Stimulated activated CD4-positive, alpha-beta T cell treated with anti-CD3 and anti-CD28 coated beads, Interleukin-1b, Interleukin-23, amount 100 ng/mL, for 4 hours (primary cell): ENCODE measurements around the gene EVPLL.
"Not testable (repeated sequence)": the region's sequence is repeated elsewhere in the genome, so short reads cannot be mapped to it uniquely, and the experiment has no call there.

Experiments
- DNase-seq, 2 donors: peaks; one replicate each; pipeline ENCODE4 v3.0.0-alpha.2; 2020; ENCODE audit warnings: low read depth in 2 of 2

Gene EVPLL

GRCh38 chr17:18377437-18378204 is at the start of gene EVPLL:
EVPLL (plus strand) TSS chr17:18377778; CDS start chr17:18380938, 3,160 bp downstream.
- DNase-seq: no peak

- no peak for DNase-seq
Measured at GRCh38 chr17:18328643-18329204, 48.9 kb upstream of the EVPLL start.

DNA sequence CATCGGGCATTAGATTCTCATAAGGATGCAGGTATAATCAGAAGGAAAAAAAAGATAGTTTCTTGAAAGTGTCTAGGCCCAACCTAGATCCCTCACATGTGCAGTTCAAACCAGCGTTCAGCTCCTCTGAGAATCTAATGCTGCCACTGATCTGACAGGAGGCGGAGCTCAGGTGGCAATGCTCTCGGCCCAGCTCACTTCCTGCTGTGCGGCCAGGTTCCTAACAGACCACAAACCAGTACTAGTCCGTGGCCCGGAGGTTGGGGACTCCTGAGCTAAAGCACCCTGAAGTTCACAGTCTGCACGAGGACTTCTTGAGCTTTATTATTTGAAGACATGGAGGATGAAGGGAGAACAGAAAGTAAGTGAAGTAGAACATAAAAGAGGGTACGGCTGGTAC is 45.7 kb upstream of the EVPLL start:
- no peak for DNase-seq

- no peak for DNase-seq
Measured at GRCh38 chr17:18332909-18333489, 44.6 kb upstream of the EVPLL start.

- not testable (repeated sequence) for DNase-seq
Measured at GRCh38 chr17:18338158-18338557, 39.4 kb upstream of the EVPLL start.

DNA sequence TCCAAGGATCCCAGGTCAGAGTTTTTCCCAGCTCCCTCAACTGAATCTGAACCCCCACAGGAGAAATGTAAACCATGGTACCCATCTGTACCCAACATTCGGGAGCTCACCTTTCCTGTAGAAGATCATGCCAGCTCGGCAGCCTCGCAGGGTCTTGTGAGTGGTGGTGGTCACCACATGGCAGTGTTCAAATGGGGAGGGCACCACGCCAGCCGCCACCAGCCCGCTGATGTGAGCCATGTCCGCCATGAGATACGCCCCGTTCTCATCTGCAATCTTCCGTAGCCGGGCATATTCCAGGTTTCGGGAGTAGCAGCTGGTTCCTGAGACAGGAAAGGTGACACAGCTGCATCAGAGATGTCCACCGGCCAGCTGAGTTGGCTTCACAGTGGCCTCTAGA is 37.6 kb upstream of the EVPLL start:
- DNase-seq: no peak

DNA sequence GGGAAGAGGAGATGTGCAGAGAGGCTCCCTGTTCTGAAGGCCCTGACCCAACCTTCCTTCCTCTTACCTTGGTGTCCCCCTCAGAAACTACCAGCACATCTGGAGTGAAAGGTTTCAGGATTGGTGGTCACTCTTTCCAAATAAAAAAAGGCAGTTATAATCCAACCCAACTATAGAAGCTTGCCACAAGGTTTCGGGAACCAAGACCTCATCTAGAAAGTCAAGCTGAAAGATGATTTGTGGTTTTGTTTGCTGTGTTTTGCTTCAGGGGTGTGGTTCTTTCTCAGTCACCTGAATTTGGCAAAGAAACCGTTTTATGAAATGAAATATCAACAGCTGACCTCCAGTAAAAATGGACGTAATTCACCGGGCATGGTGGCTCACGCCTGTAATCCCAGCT is 33.6 kb upstream of the EVPLL start:
- DNase-seq: no peak

DNA sequence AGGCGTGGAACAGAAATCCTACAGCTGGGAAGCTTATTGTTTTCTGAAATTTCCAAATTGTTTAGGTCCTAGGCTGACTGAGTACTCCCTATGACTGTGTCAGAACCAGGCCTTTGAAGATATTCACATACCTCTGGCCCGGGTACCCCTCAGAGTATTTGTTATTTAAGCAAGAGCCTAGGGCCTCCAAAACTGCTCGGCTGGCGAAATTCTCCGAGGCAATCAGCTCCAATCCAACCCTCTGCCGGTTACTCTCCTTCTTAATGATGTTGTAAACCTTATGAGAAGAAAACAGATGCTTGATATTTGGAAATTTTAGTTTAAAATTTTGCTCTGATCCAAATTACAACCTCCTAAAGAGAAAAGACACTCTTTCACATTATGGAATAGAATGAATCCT is 24.0 kb upstream of the EVPLL start:
- no peak for DNase-seq

DNA sequence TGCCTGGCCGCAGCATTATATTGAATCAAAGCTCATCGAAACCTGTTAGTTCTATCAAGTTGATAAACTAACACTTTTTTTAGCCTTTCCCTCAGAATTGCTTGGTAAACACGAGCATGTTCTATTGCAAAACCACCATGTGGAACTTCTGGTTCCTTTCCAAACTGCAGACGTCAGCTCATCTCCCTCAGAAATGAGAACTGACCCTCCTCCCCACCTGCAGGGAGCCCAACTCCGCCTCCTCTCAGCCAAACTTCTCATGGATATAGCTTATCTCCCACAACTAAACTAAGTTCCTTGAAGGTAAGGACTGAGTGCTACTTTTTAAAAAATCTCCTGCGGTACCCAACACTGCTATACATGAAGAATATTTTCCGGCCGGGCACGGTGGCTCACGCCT is 21.0 kb upstream of the EVPLL start:
- DNase-seq: no peak

GRCh38 chr17:18360518-18360917 is 17.1 kb upstream of the EVPLL start:
- no peak for DNase-seq

- DNase-seq: no peak
Measured at GRCh38 chr17:18361837-18362697, 15.5 kb upstream of the EVPLL start.

- DNase-seq: no peak
Measured at GRCh38 chr17:18362698-18363100, 14.9 kb upstream of the EVPLL start.

GRCh38 chr17:18363101-18364049 is 14.2 kb upstream of the EVPLL start, which contains the start of gene SHMT1:
SHMT1 (minus strand) TSS chr17:18363550; CDS start chr17:18355981, 7,569 bp downstream.
- peak; percentile 82 to 89 for DNase-seq

GRCh38 chr17:18364166-18364565 is 13.4 kb upstream of the EVPLL start:
- no peak for DNase-seq

DNA sequence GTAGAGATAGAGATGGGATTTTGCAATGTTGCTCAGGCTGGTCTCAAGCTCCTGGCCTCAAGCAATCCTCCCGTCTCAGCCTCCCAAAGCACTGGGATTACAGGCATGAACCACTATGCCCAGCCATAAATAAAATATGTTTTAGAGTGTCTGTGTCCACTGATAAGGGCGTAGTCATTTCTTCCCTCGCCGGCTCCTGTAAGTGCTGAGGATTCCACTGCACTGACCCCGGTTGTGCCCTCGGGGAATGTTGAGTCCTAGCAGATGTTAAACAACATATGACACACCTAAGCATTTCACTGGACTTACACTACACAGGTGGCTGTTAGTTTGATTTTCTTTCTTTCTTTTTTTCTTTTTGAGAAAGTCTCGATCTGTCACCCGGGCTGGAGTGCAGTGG is 8.6 kb upstream of the EVPLL start:
- no peak for DNase-seq

- no peak for DNase-seq
Measured at GRCh38 chr17:18370761-18371160, 6.8 kb upstream of the EVPLL start.

GRCh38 chr17:18371455-18371854 is 6.1 kb upstream of the EVPLL start:
- DNase-seq: no peak

GRCh38 chr17:18373181-18373580 is 4.4 kb upstream of the EVPLL start:
- DNase-seq: not testable (repeated sequence)

DNA sequence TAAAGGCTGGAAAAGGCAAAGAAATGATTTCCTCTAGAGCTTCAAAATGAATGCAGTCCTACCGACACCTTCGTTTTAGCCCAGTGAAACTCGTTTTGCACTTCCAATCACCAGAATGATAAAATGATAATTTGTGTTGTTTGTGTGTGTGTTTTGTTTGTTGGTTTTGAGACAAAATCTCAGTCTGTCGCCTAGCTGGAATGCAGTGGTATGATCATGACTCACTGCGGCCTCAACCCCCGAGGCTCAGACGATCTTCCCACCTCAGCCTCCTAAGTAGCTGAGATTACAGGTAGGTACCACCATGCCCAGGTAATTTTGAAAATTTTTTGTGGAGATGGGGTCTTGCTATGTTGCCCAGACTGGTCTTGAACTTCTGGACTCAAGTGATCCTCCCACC is 3.4 kb upstream of the EVPLL start:
- DNase-seq: no peak

GRCh38 chr17:18378205-18378505 is 577 bp downstream of the EVPLL start:
- no peak for DNase-seq

DNA sequence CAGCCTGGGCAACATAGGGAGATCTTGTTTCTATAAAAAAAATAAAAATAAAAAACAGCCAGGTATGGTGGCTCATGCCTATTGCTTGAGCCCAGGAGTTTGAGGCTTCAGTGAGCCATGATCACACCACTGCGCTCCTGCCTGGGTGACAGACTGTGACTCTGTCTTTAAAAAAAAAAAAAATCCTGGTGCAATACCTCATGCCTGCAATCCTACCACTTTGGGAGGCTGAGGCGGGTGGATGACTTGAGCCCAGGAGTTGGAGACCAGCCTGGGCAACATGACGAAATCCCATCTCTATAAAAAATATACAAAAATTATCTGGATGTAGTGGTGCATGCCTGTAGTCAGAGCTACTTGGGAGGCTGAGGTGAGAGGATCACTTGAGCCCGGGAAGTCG is 1.0 kb downstream of the EVPLL start:
- not testable (repeated sequence) for DNase-seq
